ENCODE measurements around the gene VWCE. TPM values are rescaled to one million over a fixed set of nuclear protein-coding genes. Genes with fewer than 3 reads are reported as not detected.

Gene VWCE
- total RNA-seq, 1 donor from 2014 or later = 7.7 TPM

- DNase-seq (ENCODE audit: low spot score) = no peak
Observed at GRCh38 chr11:61331651-61332050, 36.5 kb upstream of the VWCE start.

DNA sequence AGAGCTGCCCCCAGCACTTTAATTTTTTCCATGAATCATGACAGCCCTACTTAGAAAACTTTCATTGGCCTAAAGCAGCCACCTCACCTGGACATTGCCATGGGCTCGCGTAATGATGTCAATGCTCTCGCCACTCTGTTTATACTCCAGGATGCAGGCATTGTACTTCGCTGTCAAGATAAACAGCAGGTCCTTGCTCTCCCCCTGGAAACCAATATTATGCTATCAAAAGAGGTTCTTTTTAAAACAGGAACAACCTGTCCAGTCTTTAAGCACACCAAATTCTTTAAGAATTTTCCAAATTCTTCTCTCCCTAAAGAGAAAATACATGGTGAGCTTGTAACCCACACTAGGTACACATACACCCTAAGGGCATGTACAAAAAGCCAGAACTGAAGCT lies 34.8 kb upstream of the VWCE start:
- no peak for DNase-seq (ENCODE audit: low spot score)

DNA sequence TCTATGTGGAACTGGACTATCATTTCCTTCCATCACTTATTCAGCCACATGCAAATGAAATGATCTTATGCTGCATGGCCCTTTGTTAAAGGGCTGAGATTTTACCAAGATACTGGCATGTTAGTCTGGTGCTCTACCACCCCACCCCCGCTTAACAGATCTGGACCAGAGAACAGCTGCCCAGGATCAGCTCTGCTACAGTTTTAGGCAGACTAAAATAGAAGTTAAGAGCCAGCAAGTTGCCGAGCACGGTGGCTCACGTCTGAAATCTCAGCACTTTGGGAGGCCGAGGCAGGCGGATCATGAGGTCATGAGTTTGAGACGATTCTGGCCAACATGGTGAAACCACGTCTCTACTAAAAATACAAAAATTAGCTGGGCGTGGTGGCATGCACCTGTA lies 33.2 kb upstream of the VWCE start:
- no peak for DNase-seq (ENCODE audit: low spot score)

DNA sequence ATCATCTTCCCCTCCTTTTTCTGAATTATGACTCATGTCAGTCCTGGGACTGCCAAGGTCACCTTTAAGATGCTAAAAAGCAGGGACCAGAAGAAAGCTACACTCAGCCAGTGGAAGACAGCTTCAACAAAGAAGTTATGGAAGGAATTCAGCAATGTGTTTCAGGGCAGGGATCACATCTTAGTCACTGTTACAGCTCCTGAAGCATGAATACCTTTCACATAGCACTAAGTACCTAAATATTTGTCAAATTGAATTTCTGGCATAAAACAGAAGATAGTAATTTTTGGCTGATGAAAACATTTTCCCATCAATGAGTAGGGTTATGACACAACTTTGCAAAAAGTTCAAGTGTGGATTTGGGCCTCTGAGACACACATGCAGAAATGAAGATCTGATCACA lies 32.6 kb upstream of the VWCE start:
- no peak for DNase-seq (ENCODE audit: low spot score)

DNA sequence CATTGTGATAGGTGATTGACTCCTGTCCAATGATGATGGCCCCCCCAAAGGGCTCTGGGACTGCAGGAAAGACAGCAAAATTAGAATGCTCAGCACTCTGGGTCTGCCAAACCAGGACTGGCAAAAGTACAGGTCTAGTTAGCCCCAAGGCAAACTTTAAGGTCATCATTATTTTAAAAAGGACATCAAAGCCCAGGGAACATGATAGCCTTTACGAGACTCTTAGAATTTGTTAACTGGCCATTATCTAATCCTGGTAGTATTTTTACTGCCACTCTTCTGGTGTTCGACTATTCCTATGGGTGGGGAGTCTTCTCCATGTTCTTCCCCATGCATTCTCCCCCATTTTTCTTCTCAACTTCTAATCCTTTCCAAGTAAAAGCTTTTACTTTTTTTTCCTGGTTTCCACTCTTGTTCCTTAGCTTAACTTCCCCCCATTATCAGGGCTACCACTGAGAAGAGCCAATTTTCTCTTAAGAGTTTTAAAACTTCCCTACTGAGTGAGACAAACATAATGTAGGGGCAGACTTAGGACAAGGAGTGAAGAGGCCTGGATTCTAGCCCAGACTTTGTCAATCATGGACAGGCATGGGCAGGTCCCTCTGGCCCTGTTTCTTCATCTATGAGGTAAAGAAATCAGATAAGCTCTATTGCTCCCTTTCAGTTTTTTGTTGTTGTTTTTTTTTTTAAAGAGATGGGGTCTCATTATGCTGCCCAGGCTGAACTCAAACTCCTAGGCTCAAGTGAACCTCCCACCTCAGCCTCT lies 30.7 kb upstream of the VWCE start:
- DNase-seq (ENCODE audit: low spot score) = no peak

- DNase-seq (ENCODE audit: low spot score) = no peak
Observed at GRCh38 chr11:61315260-61315659, 20.1 kb upstream of the VWCE start.

- no peak for DNase-seq (ENCODE audit: low spot score)
Observed at GRCh38 chr11:61310749-61311148, 15.6 kb upstream of the VWCE start.

- DNase-seq (ENCODE audit: low spot score) = no peak
Observed at GRCh38 chr11:61309739-61310138, 14.6 kb upstream of the VWCE start.

GRCh38 chr11:61309141-61309540 lies 14.0 kb upstream of the VWCE start:
- no peak for DNase-seq (ENCODE audit: low spot score)

- DNase-seq (ENCODE audit: low spot score) = no peak
Observed at GRCh38 chr11:61307354-61307753, 12.2 kb upstream of the VWCE start.

GRCh38 chr11:61306221-61306620 lies 11.1 kb upstream of the VWCE start:
- no peak for DNase-seq (ENCODE audit: low spot score)

- no peak for DNase-seq (ENCODE audit: low spot score)
Observed at GRCh38 chr11:61305417-61305816, 10.3 kb upstream of the VWCE start.

DNA sequence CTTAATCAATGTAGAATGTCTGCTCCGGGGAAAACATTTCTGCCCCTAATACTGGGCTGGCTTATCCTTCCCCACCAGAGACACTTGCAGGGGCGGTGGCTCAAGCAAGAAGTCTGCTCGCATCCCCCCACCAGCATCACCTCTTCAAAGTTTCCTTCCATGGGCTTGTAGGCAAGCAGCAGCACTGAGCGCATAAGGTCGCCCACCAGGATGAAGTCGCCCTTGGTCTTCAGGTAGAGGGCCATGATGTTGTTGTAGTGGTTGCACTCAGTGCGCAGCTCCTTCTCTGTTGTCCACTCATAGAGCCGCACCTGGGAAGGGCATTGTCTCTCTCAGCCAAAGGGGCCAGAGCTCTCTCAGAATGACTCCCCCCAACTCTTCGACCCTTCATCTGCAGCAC lies 8.6 kb upstream of the VWCE start:
- no peak for DNase-seq (ENCODE audit: low spot score)

- DNase-seq (ENCODE audit: low spot score) = no peak
Observed at GRCh38 chr11:61302550-61302949, 7.4 kb upstream of the VWCE start.

DNA sequence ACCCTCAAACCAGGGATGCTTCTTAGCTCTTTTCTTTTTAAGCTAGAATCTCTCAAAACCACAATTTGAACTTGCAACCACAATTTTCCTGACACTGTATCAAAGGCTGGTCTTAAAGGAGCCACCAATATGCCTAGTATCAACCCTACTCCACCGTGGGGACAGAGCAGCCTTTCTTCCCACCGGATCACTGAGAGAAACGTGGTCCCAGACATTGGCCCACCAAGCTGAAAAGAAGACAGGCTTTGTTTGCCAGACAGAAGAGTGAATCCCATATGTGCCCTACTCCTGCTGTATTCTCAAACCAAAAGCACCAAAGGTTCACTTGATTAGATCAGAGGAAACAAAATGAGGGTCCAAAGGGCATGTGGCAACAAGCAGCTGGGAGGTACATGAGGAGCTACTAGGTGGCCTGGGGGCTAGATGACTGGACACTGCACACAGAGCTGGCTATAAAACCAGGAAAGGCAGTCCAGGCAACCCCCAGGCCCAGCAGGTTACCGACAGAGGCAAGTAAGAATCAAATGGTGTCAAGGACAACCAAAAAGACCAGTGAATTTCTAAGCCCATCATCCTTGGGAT lies 3.6 kb upstream of the VWCE start:
- DNase-seq (ENCODE audit: low spot score) = no peak

DNA sequence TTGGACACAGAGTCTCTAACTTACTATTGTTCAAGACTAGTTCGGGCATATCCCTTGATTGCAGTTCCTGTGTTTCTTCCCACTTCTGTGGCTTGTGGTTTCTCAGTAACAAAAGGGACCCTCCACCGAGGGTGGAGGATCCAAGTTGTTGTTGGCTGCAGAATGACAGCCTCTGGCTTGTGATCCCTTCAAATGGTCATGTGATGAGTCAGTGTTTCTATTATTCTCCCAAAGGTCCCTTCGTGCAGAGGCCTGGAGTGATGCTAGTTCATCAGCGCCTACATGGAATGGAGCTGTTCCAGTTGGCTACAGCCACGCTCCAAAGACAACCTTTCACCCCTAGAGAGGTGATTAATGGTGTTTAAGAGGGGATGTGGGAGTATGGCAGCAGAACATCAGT lies 2.6 kb upstream of the VWCE start:
- no peak for DNase-seq (ENCODE audit: low spot score)

DNA sequence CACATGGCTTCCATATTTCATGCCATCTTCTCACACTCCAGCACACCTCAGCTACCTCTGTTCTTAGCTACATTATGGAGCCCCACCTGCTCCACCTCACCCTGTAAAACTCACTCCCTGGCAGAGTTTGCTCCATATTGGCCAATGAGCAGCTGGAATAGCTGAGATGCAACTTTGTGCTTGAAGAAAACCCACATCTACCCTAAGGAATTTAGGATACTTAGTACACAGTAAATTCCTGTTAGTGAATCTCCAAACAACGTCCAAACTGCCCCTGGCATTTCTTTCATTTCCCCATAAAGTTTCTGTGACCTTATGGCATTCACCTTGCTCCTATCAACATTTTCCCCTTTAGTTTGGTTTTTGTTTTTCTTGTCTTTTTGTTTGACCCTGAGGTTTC lies 2.2 kb upstream of the VWCE start:
- DNase-seq (ENCODE audit: low spot score) = no peak

DNA sequence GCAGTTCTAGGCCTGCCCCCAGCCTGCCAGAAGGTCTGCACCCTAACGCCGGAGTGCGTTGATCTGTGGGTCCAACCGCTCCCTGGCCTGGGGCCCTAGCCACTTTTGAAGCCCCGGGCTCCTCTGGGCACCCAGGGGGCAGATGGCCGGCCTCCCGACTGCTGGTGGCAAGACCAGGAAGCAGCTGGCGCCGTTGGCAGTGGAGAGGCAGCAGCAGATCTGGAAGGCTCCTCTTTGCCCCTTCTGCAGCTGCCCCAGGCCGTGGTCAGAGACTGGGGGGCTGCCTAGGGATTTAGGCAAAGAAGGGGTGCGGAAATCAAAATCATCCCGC lies 445 bp upstream of the VWCE start:
- DNase-seq (ENCODE audit: low spot score) = no peak

DNA sequence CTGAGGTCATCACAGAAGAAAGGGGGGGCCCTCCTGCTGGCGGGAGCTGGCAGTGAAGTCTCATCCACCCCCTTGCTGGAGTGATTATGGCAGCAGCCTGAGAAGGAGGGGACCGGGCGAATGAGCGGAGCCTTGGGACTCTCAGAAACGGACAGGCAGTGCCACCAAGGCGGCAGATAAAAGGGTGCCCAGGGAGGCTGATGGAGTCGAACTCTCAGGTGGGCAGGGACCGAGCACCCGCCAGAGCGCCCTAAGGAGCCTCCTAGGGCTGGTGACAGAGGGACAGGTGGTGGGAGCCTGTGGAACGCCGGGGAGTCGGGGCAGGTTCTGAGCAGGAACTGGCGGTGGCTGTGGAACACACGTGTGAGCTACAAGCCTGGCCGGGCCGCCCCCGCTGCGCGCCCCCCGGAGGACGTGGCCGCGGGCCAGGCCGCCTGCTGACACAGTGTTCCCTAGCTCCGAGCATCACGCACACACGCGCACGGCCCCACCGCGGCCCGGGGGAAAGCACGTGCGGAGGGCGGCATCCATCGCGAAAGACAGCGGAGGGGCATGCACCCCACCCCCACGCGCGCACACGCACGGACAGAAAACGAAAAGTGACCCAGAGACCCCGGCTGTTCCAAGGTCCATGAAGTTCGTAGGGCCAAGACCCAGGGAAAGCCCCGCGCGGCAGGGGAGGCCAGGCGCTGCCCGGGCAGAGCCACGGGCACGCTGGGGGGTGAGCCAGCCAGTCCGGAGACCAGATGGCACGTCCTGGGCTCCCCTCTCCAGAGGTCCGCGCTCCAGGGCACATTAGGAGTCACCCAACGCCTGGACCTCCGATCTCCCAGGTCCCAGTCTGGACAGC lies 1.0 kb downstream of the VWCE start:
- peak; percentile 93 for DNase-seq (ENCODE audit: low spot score)

DNA sequence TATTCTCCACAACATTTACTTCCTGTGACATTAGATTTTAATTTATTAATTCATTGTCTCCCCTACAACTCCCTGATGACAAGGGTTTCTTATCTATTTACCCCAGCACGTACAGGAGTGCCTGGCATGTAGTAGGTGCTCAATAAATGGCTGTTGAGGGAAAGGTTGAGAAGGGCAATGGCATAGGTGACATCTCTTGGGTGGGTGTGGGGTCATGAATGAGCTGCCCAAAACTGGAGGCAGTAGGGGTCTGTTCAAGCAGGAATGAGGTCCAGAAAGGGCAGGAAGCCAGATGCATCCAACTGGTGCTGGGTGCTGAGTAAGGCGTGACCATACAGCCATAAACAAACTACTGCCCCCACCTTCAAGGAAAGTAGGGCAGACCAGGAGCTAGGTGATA lies 2.8 kb downstream of the VWCE start:
- no peak for DNase-seq (ENCODE audit: low spot score)

DNA sequence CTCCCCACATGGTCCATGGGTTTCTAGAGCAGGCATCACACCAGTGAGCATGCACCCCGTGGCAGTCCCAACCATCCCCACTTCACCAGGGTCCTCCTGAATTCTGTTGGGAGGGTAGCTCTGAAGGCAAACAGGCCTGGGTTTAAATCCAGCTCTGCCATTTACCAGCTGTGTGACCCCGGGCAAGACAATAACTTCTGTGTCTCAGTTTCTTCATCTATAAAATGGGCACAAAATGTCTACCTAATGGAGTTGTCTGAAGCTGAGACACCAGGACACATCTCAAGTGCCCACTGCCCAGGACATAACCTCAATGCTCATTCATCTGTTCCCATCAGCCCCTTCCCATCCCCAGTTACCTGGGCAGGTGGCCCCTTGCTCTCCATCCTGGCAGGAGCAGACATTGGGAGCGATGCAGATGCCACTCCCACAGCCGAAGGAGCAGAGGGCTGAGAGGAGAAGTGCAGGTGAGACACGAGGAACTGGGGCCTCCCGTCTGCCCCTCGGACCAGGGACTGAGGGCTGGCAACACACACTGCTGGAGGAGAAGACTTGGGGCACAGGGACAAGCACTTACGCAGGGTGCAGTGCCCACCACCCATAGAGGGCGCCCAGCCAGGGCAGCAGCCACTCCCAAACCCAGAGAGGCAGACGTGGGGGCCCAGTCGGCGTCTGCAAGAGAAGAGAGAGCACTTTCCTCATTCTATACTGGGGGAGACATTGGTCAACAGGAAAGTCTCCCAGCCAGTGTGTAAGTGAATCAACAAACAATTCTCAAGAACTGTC lies 4.0 kb downstream of the VWCE start:
- no peak for DNase-seq (ENCODE audit: low spot score)
